ENCODE results near the gene ARHGEF2.

The ARHGEF2 gene

DNA sequence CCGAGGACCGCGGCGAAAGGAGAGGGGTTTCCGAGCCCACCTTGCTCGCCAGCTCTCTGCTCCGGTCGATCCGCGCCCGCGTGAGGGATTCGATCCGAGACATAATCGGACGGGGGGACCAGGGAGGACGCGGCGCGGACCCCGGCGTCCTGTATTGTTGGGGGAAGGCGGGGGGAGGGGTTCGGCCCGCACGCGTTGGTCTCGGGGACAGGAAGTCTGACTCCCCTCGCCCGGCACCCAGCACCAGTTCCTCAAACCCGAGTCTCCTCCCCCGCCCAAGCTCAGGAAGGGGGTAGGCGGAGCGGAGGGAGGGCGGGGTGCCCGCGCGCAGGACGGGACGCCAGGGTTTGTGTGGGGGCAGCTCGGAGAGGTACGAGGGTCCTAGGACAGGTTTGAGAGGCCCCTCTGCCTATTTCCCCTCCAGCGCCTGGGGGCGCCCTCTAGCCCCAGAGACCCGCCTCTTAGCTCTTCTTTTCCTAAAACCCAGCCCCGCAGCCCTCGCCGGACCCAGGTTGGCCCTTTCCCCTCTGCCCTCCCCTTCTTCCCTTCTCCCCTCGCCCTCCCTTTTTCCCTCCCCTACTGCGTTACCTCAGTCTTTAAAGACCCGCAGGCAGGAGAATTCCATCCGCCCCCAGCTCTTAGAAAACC, at the start of gene ARHGEF2:
Gene ARHGEF2 (minus strand): TSS at position 223 of the 648 bp plus-strand sequence. CDS start 120 bp downstream, at position 103.
- peak; percentile 83 for DNase-seq (ENCODE audit: low spot score)

- no peak for DNase-seq (ENCODE audit: low spot score)
Observed at GRCh38 chr1:156026588-156026987, 48.2 kb upstream of the ARHGEF2 start.

- peak; percentile 59 for DNase-seq (ENCODE audit: low spot score)
Observed at GRCh38 chr1:156025876-156026275, 47.5 kb upstream of the ARHGEF2 start.

- no peak for DNase-seq (ENCODE audit: low spot score)
Observed at GRCh38 chr1:156024801-156025200, 46.5 kb upstream of the ARHGEF2 start.

GRCh38 chr1:156021954-156022353, 43.6 kb upstream of the ARHGEF2 start:
- no peak for DNase-seq (ENCODE audit: low spot score)

DNA sequence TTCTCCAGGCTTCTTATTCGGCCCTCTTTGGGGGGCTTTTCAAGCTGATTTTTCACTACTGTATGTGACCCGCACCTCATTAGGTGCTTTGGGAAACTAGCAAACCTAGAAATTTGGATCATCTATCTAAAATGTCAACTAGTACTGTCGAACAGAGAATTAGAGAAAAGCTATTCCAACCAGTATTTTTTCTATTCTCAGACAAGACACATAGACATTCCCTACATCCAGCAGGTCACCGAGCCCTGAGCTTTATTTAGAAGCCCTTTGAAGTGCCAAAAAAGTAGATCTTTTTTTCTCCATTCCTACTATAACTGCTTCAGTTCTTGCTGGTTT, 42.7 kb upstream of the ARHGEF2 start:
- DNase-seq (ENCODE audit: low spot score): no peak

GRCh38 chr1:156020293-156021092, 42.1 kb upstream of the ARHGEF2 start, which contains the start of gene SSR2:
Gene SSR2, minus strand, starts transcription at chr1:156020951. Its CDS starts 784 bp downstream, at chr1:156020167.
- DNase-seq (ENCODE audit: low spot score): peak; percentile 94

DNA sequence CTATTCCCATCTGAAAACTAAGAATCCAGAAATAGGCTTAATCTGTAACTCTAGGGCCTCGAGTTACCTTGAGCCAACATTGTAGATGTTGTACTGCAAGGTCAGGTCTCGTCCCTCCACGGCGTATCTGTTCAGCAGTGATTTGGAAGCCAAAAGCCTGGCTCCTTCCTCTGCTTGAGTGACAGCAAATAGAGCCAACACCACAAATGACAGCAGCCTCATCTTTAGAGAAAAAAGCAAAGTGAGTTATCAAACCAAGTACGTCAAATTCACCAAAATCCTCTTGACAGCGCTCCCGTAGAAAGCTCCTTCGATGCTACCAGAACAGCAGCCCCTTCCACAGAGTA, 41.6 kb upstream of the ARHGEF2 start:
- DNase-seq (ENCODE audit: low spot score): no peak

DNA sequence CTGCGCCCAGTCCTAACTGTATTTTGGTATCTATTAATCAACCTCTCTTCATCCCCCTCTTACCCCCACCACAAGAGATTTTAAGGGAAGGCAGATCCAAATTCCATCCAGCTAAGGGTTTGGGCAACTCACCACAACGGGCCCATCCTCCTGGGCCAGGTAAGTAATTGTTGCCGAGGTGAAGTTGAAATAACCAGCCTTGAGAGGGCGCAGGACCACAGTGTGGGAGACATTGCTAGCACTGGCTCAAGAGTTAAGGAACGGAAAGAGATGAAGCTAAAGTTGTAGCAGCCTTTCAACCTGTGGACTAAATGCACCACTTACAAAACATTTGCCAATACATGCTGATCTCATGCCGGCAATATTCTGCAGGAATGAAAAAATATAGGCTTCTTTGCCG, 36.5 kb upstream of the ARHGEF2 start:
- DNase-seq (ENCODE audit: low spot score): no peak

GRCh38 chr1:156012051-156012817, 33.9 kb upstream of the ARHGEF2 start:
- no peak for DNase-seq (ENCODE audit: low spot score)

GRCh38 chr1:156009404-156009803, 31.1 kb upstream of the ARHGEF2 start:
- no peak for DNase-seq (ENCODE audit: low spot score)

GRCh38 chr1:156006666-156007376, 28.5 kb upstream of the ARHGEF2 start:
- no peak for DNase-seq (ENCODE audit: low spot score)

DNA sequence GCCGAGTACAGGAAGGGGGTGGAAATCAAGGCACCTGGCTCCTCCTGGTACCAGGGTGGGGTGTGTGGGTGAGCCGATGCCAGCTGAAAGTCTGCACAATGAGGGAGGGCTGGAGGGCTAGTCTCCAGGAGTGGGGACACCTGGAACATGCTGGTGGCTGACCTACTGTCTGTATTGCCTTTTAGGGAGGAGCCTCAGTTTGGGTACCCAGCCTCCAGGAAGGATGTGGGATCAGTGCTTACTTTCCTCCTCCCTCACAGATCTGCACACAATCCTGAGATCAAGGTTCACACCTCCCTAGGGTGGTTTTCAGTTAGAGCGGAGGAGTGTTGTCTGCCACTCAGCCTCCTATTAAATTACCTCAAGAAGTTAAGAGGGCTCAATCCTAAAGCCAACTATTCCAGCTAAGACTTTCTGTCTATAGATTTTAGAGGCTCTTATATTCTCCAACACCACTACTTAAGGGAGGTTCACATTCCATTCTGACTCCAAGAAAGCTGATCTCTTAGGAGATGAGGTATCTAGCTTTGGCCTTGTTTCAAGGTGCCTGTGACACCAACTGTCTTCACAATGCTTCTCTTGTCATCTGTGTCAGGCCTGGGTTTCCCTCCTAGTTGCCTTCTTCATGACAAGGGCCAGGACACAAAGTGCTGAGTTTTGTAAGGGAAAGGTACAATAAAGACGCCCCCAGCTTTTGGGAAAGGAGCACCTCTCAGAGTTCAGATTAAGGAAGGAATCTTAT, 26.7 kb upstream of the ARHGEF2 start:
- DNase-seq (ENCODE audit: low spot score): no peak

DNA sequence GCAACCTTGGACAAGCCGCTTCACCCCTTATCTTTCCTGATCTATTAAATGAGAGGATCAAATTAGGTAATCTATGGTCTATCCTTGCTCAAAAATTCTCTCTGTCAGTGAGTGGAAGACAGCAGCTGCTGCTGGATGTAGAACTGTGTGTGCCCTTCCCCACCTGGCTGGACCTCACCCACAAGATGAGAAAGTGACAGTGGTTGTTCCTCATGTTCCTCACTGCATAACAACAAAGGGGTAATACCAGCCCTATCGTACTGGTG, 25.5 kb upstream of the ARHGEF2 start:
- no peak for DNase-seq (ENCODE audit: low spot score)

- no peak for DNase-seq (ENCODE audit: low spot score)
Observed at GRCh38 chr1:156002188-156002911, 24.0 kb upstream of the ARHGEF2 start.

DNA sequence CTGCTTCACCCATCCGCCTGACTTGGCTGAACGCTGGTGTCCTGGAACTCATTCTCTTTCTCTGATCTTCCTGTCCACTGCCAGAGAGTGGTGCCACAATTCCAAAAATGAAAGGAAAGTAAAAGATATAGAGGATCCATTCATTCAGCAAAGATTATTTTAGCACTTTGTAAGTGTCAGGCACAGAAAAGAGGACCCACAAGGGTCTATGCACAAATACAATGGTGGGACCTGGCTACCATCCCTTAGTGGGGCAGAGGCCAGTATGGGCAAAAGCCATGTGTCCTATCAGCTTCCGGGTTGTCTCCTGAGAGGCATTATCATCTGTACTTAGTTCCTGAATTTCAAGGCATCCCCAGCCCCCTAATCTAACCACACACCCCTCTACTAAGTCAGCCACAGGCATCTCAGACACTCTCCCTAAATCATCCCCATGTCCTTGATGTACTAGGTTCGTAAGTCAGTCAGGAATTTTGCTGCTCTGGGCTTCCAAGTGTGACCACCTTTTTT, 23.4 kb upstream of the ARHGEF2 start:
- no peak for DNase-seq (ENCODE audit: low spot score)

DNA sequence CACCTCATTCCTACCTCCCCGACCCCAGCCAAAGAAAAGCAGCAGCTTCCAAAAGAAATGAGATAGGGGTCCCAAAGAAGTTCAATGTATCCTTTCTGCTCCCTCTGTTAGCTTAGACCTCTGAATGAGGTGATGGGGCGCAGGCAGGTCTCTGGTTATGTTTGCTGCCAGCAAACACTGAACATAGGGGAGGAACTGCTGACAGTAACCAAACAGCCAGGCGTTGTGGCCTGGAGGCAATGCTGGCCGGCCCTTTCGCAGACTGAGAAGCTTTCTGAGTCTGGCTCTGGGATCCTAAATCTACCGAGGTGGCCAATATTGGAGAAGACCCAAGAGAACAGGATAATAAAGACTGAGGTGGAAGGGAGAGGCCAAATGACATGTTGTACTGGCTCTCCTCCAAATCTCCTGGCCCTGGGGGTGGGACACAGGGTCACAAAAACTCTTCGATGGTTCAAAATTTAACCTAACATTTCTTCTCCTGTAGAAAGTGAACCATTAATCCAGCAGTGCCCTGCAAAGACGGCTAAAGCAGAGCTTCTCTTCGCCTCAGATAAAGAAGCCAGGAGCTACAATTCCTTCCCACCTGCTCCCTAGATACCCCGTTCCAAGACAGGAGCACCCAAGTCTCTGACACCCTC, 22.8 kb upstream of the ARHGEF2 start:
- DNase-seq (ENCODE audit: low spot score): no peak

DNA sequence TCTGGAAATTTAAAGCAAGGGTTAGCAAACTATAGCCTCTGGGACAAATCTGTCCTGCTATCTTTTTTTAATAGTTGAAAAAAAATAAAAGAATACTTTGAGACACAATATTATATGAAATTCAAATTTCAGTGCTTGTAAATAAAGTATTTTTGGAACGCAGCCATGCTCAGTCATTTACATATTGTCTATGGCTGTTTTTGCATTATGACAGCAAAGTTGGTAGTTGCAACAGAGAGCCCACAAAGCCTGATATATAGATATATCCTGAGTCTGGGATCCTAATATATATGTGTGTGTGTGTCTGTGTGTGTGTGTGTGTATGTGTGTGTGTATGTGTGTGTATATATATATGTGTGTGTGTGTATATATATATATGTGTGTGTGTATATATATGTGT, 21.6 kb upstream of the ARHGEF2 start:
- no peak for DNase-seq (ENCODE audit: low spot score)

GRCh38 chr1:155996166-155996565, 17.8 kb upstream of the ARHGEF2 start:
- no peak for DNase-seq (ENCODE audit: low spot score)

GRCh38 chr1:155993595-155993994, 15.2 kb upstream of the ARHGEF2 start:
- DNase-seq (ENCODE audit: low spot score): no peak

Measured in GM03348 (cell line).